NCI-H2107 treated with DMSO at 0.1 percent for 48 hours (cell line): ENCODE data around the gene SLAMF9.
A peak's percentile ranks its signal among the peaks of the same experiment; 100 is the strongest.

Experiments used
- DNase-seq: peaks from one replicate; lab custom pipeline; 2025; ENCODE audit not compliant: unreplicated experiment; lab: John Stamatoyannopoulos, UW

The SLAMF9 gene

DNA sequence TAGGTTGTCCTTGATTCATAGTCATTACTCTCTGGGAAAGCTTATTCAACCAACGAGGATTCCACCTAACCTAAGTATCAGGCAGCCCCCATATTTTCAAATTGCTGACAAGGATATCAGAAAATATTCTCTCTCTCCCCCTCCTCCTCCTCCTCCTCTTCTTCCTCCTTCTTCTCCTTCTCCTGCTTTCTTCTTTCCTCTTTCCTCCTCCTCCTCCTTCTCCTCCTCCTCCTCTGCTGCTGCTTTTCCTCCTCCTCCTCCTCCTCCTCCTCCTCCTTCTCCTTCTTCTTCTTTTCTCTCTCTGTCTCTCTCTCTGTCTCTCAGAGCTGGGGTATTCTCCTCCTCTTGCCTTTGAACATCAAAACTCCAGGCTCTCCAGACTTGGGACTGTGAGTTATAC is 6.1 kb downstream of the SLAMF9 start:
- no peak for DNase-seq

GRCh38 chr1:159946242-159947187 is 7.5 kb downstream of the SLAMF9 start:
- no peak for DNase-seq

DNA sequence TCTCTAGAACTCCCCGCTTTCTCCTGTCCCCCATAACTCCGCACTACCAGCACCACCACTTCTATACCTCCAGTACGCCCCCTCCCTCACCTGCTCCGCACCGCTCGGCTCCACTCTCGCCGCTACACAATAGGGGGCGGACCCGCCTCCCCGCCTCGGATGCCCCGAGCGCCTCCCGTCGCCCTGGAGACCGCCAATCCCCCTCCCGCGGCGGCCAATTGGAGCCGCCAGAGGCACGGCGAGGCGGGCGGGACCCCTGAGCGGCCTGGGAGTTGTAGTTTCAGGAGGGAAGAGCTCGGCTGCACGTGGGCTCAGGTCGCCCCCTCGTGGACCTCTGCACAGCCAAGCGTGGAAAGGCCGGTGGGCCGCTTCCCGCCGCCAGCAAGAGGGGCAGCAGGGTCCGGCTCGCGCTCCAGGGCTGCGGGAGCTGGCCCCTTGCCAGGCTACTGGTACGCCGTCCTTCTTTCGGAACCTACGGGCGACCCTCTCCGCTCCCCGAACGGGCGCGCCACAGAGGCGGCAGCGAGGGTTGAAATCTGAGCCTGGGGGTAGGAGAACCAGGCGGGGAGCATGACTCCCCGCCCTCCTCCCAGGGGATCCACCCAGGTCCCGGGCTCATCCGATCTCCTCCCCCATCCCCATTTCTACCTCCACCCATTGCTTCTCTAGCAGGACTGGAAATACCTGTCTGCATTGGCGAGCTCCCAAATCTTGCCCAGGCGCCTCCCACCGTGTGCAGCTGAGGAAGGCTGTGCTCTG is 8.4 kb downstream of the SLAMF9 start, which contains the start of gene IGSF9:
IGSF9 (minus strand) TSS at position 131 of the 759 bp plus-strand sequence. CDS start 2,159 bp downstream, outside the sequence.
- peak; percentile 85 for DNase-seq

DNA sequence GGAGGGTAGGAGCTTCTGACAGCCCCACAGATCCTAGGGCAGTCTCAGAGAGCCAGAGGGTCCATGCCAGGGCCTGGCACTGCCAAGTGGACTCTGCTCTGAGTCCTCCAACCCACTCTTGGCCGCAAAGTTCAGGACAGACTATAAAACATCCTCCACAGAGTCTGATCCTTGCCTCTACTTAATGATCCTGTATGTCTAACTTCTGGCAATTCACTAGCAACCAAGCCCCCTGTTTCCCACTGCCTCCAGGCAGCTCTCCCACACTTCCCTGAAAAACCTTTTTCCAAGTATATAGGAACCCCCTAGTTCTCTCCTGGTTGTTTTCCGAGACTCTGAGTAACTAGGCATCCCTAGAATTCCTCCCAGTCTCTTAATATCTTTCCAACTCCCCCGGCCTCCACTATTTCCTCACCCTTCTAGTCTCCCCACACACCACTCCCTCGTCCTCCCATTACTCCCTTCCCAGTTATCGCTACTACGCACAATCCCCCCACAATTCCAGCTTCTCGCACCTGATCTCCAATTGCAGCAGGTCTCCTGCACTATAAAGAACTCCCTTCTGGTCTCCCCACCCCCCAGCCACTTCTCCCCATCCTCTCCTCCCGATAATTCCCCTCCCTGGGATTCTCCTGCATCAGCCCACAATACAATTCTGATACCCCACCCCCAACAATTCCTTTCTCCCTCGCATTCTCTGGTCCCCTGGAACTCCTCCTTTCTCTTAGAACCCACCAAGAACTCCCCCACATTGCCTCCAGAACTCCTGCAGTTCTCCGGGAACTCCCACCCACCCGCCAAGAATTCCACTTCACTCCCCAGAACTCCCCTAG is 9.2 kb downstream of the SLAMF9 start:
- peak; percentile 44 for DNase-seq

GRCh38 chr1:159943908-159944622 is 10.0 kb downstream of the SLAMF9 start:
- no peak for DNase-seq

GRCh38 chr1:159943278-159943640 is 10.8 kb downstream of the SLAMF9 start:
- DNase-seq, result no peak

DNA sequence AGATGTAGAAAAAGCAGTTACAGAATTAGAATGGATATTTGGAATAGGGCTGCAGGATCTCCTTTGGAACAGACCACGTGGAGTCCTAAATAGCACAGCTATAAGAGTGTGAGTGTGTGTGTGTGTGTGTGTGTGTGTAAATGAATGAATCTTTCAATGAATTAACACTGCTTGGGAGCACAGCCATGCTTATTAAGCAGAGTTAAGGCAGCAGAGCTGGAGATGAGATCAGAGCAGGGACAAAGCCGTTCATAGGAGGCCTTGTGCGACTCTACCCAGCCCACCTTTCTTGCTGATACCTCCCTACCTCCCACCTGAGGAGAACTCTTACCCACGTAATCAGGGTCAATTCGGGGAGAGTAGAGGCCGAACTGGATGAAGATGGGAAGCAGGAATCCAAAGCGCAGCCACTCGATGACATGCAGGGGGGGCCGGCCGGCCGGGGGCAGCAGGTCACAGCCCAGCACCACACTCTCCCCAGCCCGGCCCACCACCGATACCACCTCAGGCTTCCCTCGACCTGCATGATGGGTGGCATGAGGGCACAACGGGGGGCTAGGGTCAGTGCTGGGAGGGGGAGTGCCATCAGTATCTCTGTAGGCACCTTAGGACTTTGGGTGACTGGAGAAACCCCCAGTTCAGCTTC is 11.3 kb downstream of the SLAMF9 start:
- DNase-seq, result no peak

DNA sequence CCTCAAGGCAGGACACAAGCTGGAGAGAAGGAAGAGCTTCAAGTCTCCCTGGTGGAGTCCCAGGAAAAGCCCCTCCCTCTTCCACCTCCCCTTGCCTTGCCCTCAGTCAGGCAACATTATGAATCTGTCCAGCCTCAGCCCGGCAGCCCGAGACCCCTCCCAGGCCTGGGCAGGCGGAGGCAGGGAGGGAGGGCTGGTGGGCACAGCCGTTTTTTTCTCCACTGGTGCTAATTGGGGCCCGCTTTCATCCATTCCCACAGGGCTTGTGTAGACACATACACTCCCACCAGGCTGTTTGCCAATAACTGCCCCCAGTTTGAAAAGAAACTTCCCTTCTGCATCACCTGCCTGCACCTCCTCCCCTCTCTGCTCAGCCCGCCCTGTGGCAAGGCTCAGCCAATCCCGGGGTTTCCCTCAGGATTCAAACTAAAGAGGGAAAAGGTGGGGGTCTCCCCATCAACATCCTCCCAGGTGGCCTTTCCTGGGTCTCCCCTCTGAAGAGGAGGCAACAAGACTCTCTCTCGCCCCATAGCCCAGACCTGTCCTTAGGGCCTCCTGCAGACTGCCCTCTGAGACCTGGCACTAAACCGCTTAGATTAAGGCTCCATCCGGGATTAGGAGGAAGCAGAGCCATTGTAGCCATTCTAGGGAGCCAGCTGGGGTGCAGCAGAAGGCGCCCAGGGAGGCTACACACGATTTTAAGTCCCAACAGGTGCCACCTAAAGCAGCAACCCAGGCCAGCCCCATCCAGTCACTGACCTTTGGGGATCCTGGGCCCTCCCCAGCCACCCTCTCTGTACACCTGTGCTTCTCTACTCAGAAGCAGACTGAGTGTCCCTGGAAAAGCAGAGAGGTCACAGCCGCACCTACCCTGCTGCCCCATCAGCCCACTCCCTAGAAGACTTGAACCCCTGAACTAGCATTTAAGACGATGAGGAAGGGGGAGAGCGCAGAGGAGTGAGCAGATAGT is 12.2 kb downstream of the SLAMF9 start:
- DNase-seq, result peak; percentile 64

DNA sequence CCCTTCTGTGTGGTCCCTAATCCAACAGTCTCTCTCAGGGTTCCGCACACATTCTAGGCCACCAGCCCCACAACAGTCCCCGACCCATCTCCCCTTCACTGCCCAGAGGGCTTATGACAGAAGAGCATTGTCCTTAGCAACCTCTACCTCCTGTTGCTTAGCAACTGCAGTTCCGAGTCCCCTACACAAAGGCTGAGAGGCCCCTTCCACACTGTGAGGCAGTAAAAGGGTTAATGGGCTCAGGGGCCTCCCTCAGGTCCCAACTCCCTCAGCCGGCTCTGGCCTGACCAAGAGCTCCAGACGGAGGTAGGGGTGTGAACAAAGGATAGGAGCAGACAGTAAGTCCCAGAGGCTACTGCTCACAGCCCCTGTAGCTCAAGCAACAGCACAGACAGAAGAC is 12.9 kb downstream of the SLAMF9 start:
- DNase-seq, result no peak

DNA sequence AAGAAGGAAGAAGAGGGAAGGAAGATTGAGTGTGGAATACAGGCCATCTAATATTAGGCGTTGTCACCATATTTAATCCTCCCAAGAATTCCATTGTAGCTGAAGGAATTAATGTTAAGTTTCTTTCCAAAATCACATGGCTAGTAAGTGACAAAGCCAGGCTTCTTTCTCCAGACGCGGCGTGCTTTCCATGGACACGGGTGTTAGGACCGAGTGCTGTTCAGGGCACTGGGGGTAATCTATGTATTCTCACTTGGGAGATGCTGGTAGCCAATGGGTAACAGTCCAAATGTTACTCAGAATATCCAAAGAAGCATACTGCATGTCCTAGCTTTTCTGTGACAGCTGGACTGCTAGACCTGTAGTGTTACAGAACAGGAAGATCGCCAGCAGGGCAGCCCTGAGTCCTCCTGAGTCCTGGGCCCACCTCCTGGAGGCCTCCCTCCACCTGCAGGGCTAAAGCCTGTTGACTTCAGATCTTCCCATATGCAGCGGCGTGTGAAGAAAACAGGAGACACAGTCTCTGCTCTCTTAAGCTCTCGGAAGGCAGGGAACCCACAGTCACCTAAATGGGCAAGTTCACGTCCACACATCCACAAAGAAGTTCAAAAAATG is 13.9 kb downstream of the SLAMF9 start:
- DNase-seq, result no peak

DNA sequence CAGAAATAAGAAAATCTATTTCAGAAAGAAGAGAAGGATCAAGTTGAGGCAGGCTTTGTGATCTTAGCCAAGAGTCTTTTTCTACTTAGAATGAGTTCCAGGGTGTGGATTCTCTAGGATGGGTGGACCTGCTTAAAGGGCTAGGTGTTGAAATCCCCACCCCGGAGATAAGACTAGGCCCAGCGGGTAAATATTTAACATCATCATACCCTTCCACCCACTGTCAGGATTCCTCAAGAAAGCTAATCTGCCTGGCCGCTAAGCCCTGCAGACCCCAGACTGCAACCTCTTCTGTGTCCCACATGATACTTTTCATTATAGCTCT is 14.4 kb downstream of the SLAMF9 start:
- no peak for DNase-seq

DNA sequence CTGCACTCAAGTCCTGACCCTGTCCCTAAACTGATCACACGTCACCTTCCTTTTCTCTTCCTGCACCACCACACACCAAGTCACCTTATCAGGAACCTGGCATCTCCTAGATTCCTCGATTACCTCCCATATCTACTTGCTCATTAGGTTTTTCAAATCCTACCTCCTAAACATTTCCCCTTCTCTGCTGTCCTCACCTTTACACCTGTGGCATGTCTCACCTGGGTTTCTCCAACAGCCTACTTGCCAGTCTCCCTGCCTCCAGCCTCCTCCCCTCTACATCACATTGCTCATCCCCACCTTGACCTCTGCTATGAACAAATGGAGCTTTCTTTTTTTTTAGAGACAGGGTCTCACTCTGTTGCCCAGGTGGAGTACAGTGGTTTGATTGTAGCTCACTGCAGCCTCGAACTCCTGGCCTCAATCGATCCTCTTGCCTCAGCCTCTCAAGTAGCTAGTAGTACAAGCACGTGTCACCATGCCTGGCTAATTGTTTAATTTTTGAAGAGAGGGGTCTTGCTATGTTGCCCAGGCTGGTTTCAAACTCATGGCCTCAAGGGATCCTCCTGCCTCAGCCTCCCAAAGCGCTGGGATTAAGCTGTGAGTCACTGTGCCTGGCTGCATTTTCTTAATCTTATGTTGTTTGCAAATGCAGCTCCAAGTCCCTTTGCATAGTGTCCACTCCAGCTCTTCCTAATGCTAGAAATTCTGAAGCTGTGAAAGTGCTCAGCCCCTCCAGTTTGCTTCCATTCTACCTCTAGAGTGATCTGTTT is 14.9 kb downstream of the SLAMF9 start:
- DNase-seq, result no peak

DNA sequence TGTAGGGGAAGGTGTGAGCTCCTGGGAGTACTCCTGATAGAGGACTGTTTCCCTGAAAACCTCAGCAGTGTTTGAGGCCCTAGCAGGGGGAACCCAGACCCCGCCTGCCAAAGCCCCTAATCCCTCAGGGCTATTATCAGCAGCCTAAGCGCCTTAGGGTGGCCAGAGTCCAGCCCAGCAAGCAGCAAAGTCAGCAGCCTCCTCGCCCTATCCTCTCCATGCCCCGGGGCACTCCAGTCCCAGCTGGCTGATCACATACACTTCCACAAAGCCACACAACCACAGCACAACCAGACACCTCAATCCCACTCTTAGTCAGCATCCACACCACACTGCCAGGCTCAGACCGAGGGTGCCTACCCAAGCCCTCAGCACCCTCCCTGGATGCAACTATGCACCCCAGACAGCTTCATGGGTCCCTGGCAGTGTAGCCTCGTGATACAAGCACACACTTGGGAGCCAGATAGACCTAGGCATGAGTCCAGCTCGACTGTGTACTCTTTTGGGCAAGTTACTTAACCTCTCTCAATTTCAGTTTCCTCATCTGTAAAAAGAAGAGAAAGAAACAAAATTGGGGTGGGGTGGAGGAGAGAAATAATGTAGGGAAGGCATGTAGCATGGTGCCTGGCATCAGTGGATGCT is 15.7 kb downstream of the SLAMF9 start:
- DNase-seq, result no peak

GRCh38 chr1:159937054-159937750 is 16.8 kb downstream of the SLAMF9 start:
- DNase-seq, result peak; percentile 30

DNA sequence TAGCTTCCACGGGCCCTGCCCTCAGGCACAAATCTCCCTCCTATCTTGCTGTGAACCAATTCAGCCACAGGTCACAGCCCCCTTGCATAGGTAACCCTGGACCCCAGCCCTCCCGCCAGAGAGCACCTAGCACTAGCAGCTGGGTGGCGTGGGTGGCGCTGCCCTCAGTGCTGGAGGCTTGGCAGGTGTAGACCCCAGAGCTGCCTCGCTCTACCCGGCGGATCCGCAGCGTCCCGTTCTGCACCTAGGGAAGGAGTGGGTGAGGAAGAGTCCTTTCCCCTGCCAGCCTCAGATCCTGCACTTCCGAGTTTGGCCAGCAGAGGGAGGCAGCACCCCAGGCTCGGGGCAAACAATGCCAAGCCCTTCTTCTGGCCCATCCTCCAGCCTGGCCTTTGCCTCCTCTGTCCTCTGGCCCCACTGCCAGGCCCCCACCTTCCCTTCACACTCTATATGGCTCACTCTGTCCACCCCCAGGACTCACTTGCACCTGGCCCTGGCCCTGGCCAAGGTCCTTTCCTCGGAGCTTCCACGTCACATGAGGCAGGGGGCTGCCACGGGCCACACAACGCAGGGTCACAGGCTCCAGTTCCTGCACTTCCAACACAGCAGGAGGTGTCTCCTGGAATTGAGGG is 17.6 kb downstream of the SLAMF9 start:
- peak; percentile 60 for DNase-seq

DNA sequence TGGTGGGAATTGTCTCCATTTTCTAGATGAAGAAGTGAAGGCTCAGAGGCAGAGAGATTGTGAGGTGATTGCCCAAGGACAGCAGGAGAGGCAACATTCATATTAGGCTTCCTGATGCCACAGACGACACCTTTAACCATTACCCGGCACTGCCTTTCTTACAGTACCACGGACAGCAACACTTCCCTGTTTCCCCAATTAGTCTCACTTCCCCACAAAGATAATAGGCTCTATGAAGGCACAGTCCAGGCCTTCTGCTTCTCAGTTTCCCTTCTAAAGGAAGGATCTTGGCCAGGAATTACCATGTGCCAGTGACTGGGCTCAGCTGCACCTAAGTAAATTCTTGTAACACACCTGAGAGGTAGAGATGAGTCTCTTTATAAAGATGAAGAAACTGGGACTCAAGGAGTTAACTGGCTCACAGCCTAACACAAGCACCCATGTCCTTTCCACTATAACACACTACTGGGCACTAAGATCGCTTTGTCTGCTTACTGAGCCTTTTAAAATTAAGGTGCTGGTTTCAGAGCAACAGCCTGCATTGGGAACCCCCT is 18.2 kb downstream of the SLAMF9 start:
- DNase-seq, result no peak
